CD4-positive, alpha-beta T cell treated with Interferon gamma for 1 hour (primary cell): ENCODE measurements around the gene SCNM1.
"Not testable (repeated sequence)": the region's sequence is repeated elsewhere in the genome, so short reads cannot be mapped to it uniquely, and the experiment has no call there.

Experiments
- DNase-seq: peaks from one replicate; pipeline ENCODE4 v3.0.0-alpha.2; 2020

Gene SCNM1

GRCh38 chr1:151194894-151195594 lies 29.1 kb downstream of the SCNM1 start:
- DNase-seq = not testable (repeated sequence)

- peak; percentile 38 for DNase-seq
These were observed 30.4 kb downstream of the SCNM1 start for GRCh38 chr1:151196292-151196800.

- no peak for DNase-seq
These were observed 31.9 kb downstream of the SCNM1 start for GRCh38 chr1:151197863-151198253.

- DNase-seq = peak; percentile 99
These were observed 32.5 kb downstream of the SCNM1 start, which contains the start of gene PIP5K1A for GRCh38 chr1:151198254-151199127. Gene PIP5K1A (plus strand): TSS chr1:151198552. CDS start chr1:151198997, 445 bp downstream.

DNA sequence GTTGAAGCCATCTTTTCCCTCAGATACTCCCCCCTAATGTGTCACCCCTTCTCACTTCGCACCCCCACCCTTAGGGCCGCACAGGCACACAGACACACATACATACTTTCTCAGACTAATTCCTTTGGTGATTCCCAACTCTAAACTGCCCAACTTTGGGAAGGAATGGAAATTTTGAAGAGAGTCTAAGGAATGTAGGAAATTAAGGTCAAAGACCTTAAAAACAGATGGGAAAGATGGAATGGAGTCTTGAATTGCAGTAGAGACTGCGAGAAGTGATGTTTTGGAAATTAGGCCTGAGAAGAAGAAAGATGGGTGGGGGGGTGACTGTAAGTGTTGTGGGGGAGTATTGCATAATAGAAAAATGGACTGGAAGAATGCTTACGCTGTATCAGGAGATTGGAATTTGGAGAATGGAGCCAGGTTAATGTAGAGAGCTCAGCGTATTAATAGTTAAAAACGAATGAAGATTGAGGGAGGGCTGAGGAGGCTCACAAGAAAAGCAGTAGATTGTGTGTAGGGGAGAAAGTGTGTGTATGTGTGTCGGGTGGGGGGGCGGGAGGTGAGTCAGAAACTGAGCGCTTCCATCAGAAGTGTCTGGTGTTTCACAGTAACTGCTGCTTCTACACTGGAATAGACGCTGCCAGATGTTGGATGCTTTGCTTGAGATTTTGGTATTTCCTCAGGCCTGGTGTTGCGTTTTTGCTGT lies 34.1 kb downstream of the SCNM1 start:
- DNase-seq = no peak

DNA sequence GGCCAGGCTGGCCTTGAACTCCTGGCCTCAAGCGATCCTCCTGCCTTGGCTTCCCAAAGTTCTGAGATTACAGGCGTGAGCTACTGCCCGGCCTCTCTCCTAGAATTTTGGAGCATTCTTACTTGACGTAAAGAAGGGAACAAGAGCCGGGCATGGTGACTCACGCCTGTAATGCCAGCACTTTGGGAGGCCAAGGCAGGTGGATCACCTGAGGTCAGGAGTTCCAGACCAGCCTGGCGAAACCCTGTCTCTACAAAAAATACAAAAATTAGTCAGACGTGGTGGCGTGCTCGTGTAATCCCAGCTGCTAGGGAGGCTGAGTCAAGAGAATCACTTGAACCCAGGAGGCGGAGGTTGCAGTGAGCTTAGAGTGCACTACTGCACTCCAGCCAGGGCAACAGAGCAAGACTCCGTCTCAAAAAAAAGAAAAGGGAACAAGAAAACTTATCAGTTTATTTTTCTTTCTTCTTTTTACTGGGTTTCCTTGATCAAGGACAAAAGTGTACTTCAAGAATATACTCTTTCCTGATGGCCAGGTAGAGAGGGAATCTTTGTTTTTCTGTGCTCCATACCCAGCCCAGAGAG lies 39.5 kb downstream of the SCNM1 start:
- not testable (repeated sequence) for DNase-seq

- DNase-seq = no peak
These were observed 44.9 kb downstream of the SCNM1 start for GRCh38 chr1:151210830-151211229.

GRCh38 chr1:151211972-151212705 lies 46.2 kb downstream of the SCNM1 start:
- DNase-seq = no peak

GRCh38 chr1:151213560-151213959 lies 47.6 kb downstream of the SCNM1 start:
- DNase-seq = no peak
